OCI-LY3 (cell line): ENCODE data around the gene TSC22D3.

Source experiments
- H2AFZ ChIP-seq: fragments of 200-600, 300-600 bp; shearing (Covaris generic); 2 replicates; pipeline ENCODE4 v1.6.0; 2014; ENCODE audit warnings: antibody characterized with exemption, low read depth, low read length
- H3K27ac ChIP-seq: fragments of 200-600, 300-600 bp; sonication (generic); 2 replicates; pipeline ENCODE4 v1.5.1; 2014; ENCODE audit warnings: mild to moderate bottlenecking, low read length, moderate library complexity, mixed read lengths
- H3K27me3 ChIP-seq: fragments of 200-600, 300-600 bp; sonication (generic); 2 replicates; pipeline ENCODE4 v1.6.1; 2014; ENCODE audit warnings: low read depth, low read length, mixed read lengths
- H3K36me3 ChIP-seq: fragments of 200-600, 300-600 bp; sonication (generic); replicated peaks from 2 replicates; pipeline ENCODE3; 2014; ENCODE audit warnings: low read depth, low read length, mixed read lengths
- H3K4me1 ChIP-seq: fragments of 300-600, 200-600 bp; sonication (generic); 2 replicates; pipeline ENCODE4 v1.6.1; 2014; ENCODE audit warnings: low read length, mixed read lengths
- H3K4me2 ChIP-seq: fragments of 200-600, 300-600 bp; sonication (generic); 2 replicates; pipeline ENCODE4 v1.6.1; 2014; ENCODE audit warnings: low read length, mixed read lengths
- H3K4me3 ChIP-seq: fragments of 300-600, 200-600 bp; sonication (generic); 2 replicates; pipeline ENCODE4 v1.5.1; 2014; ENCODE audit warnings: antibody characterized with exemption, mild to moderate bottlenecking, low read length, moderate library complexity
- H3K79me2 ChIP-seq: fragments of 300-600, 200-600 bp; shearing (Covaris generic); 2 replicates; pipeline ENCODE4 v1.6.1; 2014; ENCODE audit warnings: mild to moderate bottlenecking, low read length, mixed read lengths
- H3K9ac ChIP-seq: fragments of 300-600, 200-600 bp; shearing (Covaris generic); 2 replicates; pipeline ENCODE4 v1.6.0; 2014; ENCODE audit warnings: mild to moderate bottlenecking, low read length, moderate library complexity
- H3K9me3 ChIP-seq: fragments of 200-600, 300-600 bp; shearing (Covaris generic); 2 replicates; pipeline ENCODE4 v1.6.1; 2014; ENCODE audit warnings: low read length, mixed read lengths; ENCODE audit not compliant: insufficient read depth
- H4K20me1 ChIP-seq: fragments of 200-600, 300-600 bp; sonication (generic); 2 replicates; pipeline ENCODE4 v1.6.1; 2016; ENCODE audit warnings: low read length, mixed read lengths; ENCODE audit not compliant: insufficient read depth
- CTCF ChIP-seq: fragments of 200-600, 300-600 bp; sonication (generic); IDR thresholded peaks from 2 replicates; pipeline ENCODE4 v1.5.1; 2014; ENCODE audit warnings: antibody characterized with exemption, low read length, low read depth
- EZH2phosphoT487 ChIP-seq: fragments of 200-600 bp; shearing (Covaris generic); IDR thresholded peaks from 2 replicates; pipeline ENCODE4 v1.6.1; 2018; ENCODE audit warnings: antibody characterized with exemption, mixed run types, low read depth

Gene TSC22D3

GRCh38 chrX:107666931-107667330 is 108.7 kb downstream of the TSC22D3 start:
- Histone ChIP-seq H3K27me3 (no peaks in the 10 kb centered on the region), H3K9me3 (no peaks in the 10 kb centered on the region), H4K20me1 (no peaks in the 10 kb centered on the region), H3K36me3 (no peaks in the 10 kb centered on the region), H3K27ac (no peak overlapping the region), H3K79me2 (no peaks in the 10 kb centered on the region), H2AFZ (no peak overlapping the region), H3K4me2 (no peak overlapping the region), H3K4me3 (no peak overlapping the region), H3K4me1 (no peaks in the 10 kb centered on the region), H3K9ac (no peak overlapping the region)
- TF ChIP-seq CTCF (no peak), EZH2phosphoT487 (no peak)
